HepG2 (cell line): Measurements from ENCODE around the gene RMI2. TPM values are rescaled to one million over a fixed set of nuclear protein-coding genes. Genes with fewer than 3 reads are reported as not detected.

Experiments
- AKNA ChIP-seq: sonication (generic); formaldehyde crosslinking; IDR thresholded peaks from 2 replicates; pipeline ENCODE4 v1.4.0; 2020; ENCODE audit warnings: missing genetic modification reagents, borderline replicate concordance
- KAT2B ChIP-seq: fragments of 150-350 bp; IDR thresholded peaks from 2 replicates; pipeline ENCODE4 v1.6.1; 2014; ENCODE audit warnings: low read depth, low read length, borderline replicate concordance
- KMT2B ChIP-seq: IDR thresholded peaks from 2 replicates; pipeline ENCODE4 v1.6.1; 2016; ENCODE audit warnings: missing genetic modification reagents, missing compliant biosample characterization
- PATZ1 ChIP-seq: sonication (generic); formaldehyde crosslinking; IDR thresholded peaks from 2 replicates; pipeline ENCODE4 v1.4.0; 2020; ENCODE audit warnings: missing genetic modification reagents
- RNF2 ChIP-seq: fragments of 450-650 bp; conservative IDR thresholded peaks from 2 replicates; pipeline ENCODE4 v1.6.1; 2016; ENCODE audit warnings: low read depth
- SP4 ChIP-seq: sonication (generic); formaldehyde crosslinking; IDR thresholded peaks from 2 replicates; pipeline ENCODE4 v1.8.1; 2023; ENCODE audit warnings: mild to moderate bottlenecking, missing genetic modification reagents
- TFAP4 ChIP-seq: sonication (generic); IDR thresholded peaks from 2 replicates; pipeline ENCODE4 v1.6.1; 2016; ENCODE audit warnings: low read depth, borderline replicate concordance
- ZBTB20 ChIP-seq: sonication (generic); formaldehyde crosslinking; IDR thresholded peaks from 2 replicates; pipeline ENCODE4 v1.8.1; 2023; ENCODE audit warnings: missing genetic modification reagents, low read depth, mild to moderate bottlenecking, borderline replicate concordance
- ZBTB40 ChIP-seq, 2 experiments: fragments of 450-650 bp in 1 of 2; sonication (generic) in 1 of 2; formaldehyde crosslinking in 1 of 2; IDR thresholded peaks; 2 replicates each; pipeline versions ENCODE4 v1.6.1 to v1.8.0; 2016 to 2022; ENCODE audit warnings: antibody characterized with exemption in 1 of 2, mild to moderate bottlenecking in 1 of 2, missing genetic modification reagents in 1 of 2
- ZNF576 ChIP-seq: sonication (generic); formaldehyde crosslinking; IDR thresholded peaks from 2 replicates; pipeline ENCODE4 v1.4.0; 2020; ENCODE audit warnings: mild to moderate bottlenecking, missing genetic modification reagents
- polyA plus RNA-seq, 8 experiments: library from polyadenylated mRNA; depleted of rRNA in 3 of 8; stranded (reverse) in 7 of 8; unstranded in 1 of 8; fragments of >200 nt; fragmentation: Illumina TruSeq in 4 of 8; extraction: Trizol in 4 of 8; gene quantifications; 2 replicates each; pipeline versions ENCODE4 v1.2.1 to v1.2.3, GENCODE V29; 2011 to 2016; ENCODE audit warnings: low read depth in 4 of 8, missing spikeins in 1 of 8, mixed read lengths in 1 of 8; ENCODE audit not compliant: insufficient read depth in 1 of 8
- total RNA-seq, 5 experiments: library from RNA; depleted of rRNA; stranded (reverse); fragments of >200 nt; fragmentation: Illumina TruSeq; extraction: Trizol; gene quantifications; 2 replicates each; pipeline ENCODE4 v1.2.3, GENCODE V29; 2016; ENCODE audit warnings: low read depth in 1 of 5

Gene RMI2
- total and polyA plus RNA-seq, 2 of the 13 experiments (the other 11 are each of a cell fraction or from before 2014, with no cell fraction given): 24.5 to 55.7 TPM

- TF ChIP-seq ZBTB40 (IDR thresholded peaks at IDR 0.05) (no peak), ZBTB40 (CRISPR knock-in tag; IDR thresholded peaks at IDR 0.05) (no peak), AKNA (CRISPR knock-in tag) (no peak), PATZ1 (CRISPR knock-in tag) (no peak), SP4 (CRISPR knock-in tag) (no peak), ZNF576 (CRISPR knock-in tag) (0 out of 2 replicates have a peak, but pooled peaks have one; percentile 48), KMT2B (CRISPR knock-in tag) (no peak), TFAP4 (no peak), ZBTB20 (no peak), KAT2B (no peak), RNF2 (no peak)
Measured at GRCh38 chr16:11372073-11372828, 27.0 kb downstream of the RMI2 start (continued).
